HG02973 (cell line): ENCODE measurements around the gene CRIM1.
A peak's percentile ranks its signal among the peaks of the same experiment; 100 is the strongest.
"Not testable (repeated sequence)": the region's sequence is repeated elsewhere in the genome, so short reads cannot be mapped to it uniquely, and the experiment has no call there.

ENCODE experiments used
- ATAC-seq: cut with Tn5 transposase; IDR thresholded peaks from one replicate; pipeline ENCODE4 v1.9.1; 2021; ENCODE audit warnings: moderate library complexity; ENCODE audit not compliant: unreplicated experiment

Gene CRIM1

DNA sequence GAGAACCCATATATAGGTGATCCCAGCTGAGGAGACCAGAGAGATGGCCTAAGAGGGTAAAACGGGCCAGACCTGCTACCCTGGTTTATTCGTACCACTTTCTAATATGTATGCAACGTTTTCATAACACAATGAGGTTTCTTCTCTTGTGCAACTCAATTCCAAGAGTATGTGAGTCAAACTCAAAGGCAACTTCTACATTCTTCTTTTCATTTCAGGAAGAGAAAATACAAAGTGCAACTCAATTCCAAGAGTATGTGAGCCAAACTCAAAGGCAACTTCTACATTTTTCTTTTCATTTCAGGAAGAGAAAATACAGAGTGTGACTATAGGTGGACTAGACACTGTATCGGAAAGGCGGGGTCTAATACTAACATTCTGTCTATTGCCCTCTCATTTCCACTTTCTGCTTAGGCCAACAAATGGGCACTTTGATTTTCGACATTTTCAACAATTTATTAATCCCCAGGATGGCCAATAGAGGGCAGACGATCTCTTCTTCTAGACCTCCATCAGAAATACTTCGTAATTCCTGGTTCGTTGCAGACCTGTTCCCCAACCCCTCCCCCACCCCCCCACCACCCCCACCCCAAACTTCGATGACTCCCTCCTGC, 3.7 kb upstream of the CRIM1 start:
- no peak for ATAC-seq

DNA sequence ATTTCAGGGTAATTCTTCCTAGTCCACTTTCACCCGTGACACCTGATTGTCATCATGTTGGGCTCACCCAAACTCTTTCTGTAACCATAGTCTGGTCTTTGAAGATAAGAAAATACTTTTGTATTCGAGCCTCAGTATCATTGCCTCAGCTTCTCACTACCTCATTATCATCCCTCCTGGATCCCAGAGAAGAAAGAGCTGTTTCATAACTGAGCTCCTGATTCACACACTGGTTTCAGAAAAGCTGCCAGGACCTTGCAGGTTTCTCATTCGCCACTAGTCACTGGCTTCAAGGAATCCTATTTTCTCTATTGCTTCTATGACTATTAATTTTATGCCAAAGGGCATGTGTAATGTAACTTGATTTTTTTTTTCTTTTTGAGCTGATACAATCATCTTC, 2.9 kb upstream of the CRIM1 start:
- no peak for ATAC-seq

DNA sequence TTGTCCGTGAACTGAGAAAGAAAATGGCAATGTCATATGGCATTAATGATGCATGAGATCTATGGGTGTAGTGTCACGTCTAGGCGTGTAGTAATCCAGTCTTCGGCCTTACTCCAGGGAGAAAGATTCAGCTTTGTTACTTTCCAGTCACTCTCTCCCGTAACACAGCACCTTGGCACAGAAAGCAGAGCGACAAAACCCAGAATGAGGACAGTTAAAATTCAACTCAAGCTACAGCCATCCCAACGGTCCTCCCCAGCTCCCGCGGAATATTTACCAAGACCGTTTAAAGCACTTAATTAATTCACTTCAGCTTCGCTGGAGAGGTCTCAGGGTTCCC, 797 bp upstream of the CRIM1 start:
- no peak for ATAC-seq

DNA sequence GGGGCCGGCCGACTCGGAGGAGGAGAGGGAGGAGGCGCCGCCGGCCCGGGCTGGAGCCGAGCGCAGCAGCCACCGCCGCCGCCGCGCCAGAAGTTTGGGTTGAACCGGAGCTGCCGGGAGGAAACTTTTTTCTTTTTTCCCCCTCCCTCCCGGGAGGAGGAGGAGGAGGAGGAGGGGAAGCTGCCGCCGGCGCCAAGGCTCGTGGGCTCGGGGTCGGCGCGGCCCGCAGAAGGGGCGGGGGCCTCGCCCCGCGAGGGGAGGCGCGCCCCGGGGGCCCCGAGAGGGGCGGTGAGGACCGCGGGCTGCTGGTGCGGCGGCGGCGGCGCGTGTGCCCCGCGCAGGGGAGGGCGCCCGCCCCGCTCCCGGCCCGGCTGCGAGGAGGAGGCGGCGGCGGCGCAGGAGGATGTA, 316 bp downstream of the CRIM1 start:
- ATAC-seq, result no peak

DNA sequence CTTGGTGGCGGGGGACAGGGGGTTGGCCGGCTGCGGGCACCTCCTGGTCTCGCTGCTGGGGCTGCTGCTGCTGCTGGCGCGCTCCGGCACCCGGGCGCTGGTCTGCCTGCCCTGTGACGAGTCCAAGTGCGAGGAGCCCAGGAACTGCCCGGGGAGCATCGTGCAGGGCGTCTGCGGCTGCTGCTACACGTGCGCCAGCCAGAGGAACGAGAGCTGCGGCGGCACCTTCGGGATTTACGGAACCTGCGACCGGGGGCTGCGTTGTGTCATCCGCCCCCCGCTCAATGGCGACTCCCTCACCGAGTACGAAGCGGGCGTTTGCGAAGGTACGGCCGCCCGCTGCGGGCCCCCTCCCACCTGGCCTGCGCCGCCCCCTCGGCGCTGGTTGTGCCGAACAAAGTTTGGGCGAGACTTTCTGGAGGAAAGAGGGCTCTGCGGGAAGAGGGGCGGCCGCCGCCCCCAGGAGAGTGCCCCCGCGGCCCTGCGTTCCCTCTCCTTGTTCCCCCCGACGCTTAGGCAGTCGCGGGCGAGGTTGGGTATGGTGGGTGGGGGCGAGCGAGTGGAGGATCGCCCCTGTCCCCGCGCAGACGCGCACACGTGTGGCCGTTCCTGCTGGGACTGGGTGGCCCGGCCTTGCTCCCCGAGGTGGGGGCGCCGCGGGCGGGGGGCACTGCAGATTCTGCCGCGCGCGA, 866 bp downstream of the CRIM1 start:
- peak; percentile 21 for ATAC-seq

DNA sequence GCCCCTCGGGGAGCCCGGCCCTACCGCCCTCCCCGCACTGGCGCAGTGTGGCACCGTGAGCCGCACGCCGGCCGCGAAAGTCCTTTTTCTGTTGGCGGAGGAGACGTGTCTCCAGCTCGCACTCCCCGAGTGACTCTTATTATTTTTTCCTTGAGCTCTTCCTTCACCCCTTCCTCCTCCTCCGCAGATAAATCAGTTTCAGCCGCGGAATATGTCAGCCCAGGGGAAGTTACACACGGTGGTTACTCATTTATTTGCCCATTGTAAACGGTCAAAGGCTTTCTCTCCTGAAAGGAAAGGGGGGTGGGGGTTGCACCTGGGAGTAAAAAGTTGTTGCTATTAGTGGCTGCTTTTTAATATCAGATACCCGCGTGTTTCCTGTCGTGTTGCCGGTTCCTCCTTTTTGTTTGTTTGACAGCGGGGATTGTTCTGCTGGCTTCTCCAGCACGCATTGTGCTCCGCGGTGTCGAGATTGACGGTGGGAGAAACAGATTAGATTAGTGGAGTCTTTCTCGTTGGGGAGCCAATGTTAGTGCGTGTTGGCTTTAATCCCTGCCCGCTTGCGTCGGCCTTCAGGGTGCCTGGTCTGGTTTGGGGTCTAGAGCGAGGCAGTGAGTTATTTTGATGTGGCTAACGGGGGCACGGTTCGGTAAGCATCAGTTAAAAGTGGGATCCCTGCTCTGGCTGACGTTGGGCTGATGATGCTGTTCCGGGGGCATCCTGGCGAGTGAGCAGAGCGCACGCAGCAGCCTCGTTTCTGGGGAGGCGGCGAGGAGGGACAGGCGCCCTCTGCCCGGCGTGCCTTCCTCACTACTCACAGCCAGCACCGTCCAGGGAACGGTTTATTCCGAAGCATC, 1.6 kb downstream of the CRIM1 start:
- ATAC-seq, result peak; percentile 31

DNA sequence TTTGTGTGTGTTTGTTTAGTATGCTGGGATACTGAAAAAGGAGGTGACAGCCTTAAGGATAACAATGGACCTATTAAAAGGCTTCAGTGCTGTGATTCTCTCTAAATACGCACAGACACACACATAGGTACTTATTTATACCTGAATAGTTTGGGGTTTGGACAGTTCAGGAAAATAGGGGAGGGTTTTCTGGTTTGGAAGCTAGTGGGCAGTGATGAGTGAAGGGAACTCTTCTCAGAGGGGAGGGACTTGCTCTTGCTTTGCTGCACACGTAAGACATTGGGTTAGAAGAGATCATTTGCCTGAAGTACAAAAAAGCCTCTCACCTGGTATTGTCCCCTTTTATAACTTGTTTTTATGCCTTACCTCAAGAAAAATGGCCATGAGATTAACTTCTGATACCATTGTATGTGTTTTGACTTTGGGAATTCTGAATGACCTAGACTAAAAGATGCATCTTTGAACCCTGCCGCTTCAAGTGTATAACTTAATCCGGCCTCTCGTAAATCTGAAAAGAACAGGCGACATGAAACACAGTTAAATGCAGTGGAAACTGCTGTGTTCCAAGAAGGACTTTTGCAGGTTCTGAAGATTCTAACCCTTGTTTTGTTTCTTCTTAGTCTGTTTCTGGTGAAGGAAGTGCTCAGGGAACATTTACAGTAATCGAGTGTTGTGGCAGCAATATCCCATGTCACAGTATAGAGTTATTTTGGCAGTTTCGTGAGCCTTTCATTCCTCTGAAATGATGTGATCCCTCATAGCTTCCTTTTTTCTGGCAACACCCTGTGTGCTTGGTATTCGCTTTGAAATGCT, 2.5 kb downstream of the CRIM1 start:
- no peak for ATAC-seq

DNA sequence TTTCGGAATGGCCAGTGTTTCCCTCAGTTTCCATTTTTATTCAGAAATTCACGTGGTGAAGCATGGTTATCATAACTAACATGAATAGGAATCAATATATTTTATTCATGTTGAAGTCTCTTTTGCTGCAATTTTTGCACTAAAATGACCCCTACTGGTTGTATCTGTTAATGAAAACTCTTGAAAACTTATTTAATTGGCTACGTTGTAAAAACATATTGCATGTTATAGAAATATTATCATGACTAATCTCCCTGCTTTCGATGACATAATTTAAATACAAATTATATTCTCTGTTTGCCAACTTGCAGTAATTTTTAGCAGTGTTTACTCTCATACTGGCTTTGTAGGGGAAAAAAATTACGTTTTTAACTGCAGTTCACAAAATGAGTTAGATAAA, 3.5 kb downstream of the CRIM1 start:
- ATAC-seq, result no peak

DNA sequence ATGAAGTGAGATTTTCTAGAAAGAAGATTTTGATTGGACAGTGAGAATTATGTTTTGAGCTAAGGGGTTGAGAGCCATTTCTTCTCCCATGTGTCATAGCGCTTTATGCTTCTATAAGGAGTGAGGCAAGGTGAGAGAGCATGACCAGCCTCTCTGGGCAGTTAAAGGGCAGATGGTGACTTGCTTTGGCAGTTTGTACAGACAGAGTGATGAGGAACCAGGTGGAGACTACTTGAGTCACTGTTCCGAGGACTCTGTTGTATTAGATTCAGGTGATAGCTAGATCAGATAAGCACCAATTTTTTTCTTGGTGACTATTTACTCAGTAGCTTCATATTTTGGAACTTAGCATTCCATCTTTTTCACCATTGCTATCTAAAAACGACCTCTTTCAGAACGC, 4.5 kb downstream of the CRIM1 start:
- ATAC-seq, result no peak

DNA sequence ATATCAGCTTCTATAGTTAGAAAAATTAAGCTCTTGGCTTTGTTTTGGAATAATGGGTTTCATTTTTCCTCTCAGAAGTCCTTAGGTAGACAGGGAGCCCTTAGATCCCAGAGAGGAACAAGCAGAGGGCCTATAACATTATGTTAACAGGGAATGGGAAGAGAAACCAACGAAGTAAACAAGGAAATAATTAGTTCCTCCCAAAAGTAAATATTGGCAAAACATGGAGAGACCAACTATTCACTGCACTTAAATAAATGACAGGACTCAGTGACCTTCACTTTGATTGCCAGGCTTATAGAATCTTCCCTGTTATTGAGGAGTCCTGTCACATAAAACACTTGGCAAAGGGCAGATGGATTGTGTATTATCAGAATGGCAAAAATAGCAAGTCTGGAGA, 5.3 kb downstream of the CRIM1 start:
- no peak for ATAC-seq

DNA sequence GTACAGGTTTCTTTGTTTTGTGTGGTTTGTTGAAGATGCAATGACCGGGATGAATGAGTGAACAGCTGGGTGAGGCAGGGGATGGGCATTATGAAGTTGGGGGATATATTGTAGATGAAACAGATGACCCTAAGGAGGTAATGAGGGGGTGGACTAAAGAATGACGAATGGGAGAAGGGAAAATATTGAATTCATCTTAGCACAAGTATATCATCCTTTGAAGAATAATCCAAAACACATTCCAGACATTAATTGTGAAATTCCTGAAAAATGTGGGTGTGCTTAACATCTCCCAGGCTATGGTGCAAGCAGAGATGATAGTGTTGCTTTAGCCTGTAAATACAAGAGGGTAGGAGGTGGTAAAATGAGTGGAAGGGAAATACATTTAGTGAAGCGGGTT, 5.8 kb downstream of the CRIM1 start:
- no peak for ATAC-seq

DNA sequence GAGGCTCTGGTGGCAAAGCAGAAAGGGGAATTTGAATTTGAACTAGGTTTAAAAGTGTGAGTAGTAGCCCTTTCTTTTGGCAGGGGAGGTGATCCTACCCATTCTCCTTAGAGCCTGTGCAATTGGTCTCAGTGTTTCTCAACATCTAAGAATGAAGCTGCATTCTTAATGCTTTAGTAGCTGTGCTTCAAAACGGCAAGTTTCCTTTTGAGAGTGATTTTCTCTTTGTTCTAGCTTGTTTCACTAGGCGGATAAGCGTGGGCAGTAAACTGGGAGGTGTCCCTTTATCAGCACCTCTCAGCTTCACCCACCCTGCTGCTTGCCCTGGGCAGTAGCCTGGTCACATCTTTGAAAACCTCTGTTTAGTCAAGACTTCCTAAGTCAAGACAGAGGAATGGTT, 6.7 kb downstream of the CRIM1 start:
- no peak for ATAC-seq

DNA sequence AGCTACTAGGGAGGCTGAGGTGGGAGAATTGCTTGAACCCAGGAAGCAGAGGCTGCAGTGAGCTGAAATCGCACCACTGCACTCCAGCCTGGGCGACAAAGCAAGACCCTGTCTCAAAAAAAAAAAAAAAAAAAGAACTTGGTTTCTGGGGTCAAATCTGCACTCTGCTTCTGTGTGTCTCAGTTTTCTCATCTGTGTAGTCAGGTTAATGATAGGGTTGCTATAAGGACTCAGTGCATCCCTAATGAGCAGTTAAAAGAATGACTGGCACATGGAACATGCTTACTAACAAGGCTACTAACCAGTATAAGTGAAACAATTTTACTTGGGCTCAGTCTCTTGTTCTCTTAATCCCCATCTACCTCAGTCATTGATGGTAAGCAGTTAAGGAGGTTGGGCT, 7.5 kb downstream of the CRIM1 start:
- ATAC-seq, result not testable (repeated sequence)

DNA sequence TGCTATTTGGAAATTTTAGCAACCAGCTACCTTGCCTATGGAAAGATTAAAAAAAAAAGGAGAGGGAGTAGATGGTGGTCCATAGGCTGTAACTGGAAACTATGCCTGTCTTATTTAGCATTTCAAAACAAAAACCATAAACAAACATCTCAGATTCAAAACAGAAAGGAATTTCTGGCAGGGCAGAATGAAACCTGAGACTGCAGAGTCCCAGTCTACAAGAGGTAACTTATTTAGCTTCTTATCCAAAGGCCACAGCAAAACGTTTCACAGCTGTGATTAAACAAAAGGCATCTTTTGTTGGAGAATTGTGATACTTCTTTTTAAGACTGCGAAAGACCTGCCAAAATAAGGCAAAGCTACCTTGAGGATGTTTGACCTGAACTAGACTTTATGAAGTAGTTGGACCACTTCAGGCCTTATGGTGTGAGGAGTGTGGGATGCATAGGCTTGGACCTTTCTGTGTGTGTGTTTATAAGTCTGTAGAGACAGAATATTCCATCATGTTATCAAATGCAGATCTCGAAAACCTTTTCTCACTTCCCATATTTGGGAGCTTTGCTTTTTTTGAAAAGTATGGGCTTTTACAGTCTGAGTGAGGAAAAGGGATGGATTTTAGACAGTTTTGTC, 11.0 kb downstream of the CRIM1 start:
- no peak for ATAC-seq

DNA sequence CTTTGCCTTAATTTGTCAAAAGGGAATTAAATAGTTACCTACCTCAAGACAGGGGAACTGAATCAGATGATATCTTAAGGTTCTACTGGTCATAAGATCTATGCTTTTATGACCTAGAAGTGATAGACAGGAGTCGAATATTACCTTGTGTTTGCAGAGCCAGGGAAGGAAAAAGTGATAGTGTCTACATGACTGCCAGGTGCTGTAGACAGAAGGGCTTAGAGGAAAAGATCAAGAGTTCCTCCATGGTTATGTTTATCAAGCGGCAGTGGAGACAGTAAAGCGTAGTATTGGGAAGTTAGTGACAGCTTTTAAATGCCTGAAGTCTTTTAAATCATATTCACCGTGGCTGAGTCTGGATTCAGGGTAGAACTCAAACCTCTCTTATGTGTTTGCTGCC, 11.9 kb downstream of the CRIM1 start:
- no peak for ATAC-seq

DNA sequence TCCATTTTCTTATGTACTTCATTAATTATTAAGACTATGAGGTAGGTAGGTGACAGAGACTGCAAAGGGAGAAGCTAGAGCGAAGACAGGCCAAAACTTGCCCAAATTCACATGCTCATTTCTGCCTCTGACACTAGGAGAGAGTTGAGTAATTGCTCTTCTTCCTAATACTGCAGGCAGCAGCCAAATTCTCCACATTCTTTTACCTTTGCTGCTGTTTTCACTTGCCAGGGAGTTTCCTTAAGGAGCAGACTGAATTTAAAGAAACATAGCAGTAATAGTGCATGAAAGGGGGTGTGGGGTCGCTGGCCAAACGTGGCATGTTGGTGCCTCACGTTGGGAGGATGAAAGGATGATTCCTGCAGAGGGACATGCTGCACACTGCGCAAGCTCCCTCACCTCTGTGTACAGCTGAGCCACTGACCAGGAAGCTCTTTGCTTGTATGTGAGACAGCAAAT, 12.3 kb downstream of the CRIM1 start:
- no peak for ATAC-seq

DNA sequence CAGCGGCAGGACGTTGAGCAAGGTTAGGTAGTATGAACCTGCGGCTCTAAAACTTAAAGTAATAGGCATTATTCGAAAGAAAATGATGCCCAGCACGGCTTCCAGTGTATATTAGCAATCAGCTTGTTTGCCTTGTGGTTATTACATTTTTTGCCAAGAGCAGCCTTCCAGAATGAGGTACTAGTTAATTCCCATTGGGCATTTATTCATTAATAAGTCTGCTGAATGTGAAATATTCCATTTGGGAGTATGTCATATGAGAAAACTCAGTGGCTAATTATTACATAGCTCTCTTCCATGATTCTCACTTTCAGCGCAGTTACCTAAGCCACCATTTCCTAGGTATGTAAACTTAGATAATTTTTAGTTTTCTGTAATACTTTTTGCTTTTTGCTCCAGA, 12.9 kb downstream of the CRIM1 start:
- no peak for ATAC-seq

DNA sequence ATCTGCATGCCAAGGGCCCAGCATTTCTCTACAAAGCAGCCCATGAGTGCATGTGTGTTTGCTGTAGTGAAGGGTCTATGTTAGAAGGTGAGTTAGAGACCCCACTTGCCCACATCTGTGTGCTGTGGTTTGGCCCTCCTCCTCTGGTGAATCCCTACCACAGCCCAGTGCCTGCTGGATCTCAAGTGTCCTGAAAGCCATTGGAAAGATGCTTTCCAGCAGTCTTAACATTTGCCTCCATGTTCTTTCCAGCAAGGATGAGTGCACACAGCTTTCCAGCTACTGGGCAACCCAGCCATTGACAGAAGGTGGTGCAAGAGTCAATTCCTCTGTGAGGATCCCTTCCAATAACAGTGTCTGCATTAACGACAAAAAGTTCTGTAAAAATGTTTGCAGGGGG, 13.6 kb downstream of the CRIM1 start:
- no peak for ATAC-seq

DNA sequence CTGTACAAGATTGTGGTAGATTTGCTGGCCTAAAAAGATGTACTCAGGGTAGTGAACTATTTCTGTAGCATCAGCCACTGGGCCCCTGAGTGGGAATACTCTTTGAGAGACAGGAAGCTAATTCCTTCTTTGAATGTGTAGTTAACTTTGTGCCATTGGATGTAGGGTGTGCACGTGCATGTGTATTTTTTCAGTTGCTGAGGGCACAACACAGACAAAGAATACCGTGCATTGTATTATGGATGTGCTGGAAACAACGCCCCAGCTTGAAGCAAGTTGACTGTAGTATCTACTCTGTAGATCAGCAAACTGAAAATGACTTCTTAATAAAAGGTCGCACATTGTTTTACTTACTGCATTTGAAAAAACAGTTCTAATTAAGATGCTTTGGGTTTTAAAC, 14.1 kb downstream of the CRIM1 start:
- ATAC-seq, result no peak

DNA sequence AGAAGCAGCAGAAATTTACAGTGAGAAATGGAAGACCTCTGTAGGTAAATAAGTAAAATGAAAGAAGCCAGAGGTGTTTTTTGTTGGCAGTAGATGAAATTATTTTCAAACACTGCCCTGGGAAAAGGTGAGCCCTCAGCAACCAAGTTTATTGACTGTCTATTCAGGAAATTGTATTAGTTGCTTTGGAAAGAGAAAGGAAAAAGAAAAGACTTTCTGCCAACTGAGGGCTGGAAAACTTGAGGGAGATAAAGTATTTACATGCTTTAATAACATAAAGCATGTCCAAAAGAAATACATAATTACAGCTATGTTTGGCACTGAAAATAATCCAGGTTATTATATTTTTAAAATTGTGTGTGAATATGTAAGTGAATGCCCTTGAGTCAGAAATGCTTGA, 14.7 kb downstream of the CRIM1 start:
- ATAC-seq, result no peak
